ENCODE results near the gene NEDD8. TPM values are rescaled to one million over a fixed set of nuclear protein-coding genes. Genes with fewer than 3 reads are reported as not detected.

NEDD8 gene
- total and polyA plus RNA-seq, 3 donors from 2014 or later: 94.6 to 180 (median 110) TPM

DNA sequence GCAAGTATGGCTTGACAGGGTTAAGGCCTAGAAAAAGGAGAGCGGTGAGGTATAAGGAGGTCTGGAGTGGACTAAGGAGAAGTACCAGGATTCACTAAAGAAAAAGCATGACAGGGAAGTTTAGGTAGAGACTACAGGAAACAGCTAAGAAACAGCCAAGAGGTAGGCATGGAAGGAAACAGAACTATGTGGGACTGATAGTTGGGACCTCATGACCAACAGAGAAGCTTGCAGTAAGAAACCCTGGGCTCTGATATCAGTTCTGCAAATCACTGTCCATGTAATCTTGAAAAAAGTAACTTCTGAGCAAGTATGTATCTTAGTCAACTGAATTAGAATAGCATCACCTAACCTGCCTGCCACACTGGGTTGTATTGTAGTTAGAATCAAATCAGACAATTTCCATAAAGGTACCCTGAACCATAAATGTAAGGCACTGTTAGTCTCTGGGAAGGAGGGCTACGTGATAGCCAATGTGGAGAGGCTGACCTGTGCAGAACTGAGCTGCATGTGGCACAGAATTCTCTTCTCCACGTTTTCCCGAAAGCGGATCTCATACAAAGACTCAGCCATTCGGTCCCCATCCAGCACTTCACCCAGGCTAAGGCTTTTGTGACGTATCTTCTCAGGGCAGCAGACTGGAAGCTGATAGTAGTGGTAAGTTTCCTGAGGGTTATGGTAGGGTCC is 37.8 kb downstream of the NEDD8 start:
- Histone ChIP-seq H3K27ac (peak overlapping the region; percentile 96 to 98), H3K4me1 (peaks cover 12% of the 10 kb centered on the region)
- WGBS, 2 donors: 57 to 59% methylated on average over 7 of the region's 7 CpGs

DNA sequence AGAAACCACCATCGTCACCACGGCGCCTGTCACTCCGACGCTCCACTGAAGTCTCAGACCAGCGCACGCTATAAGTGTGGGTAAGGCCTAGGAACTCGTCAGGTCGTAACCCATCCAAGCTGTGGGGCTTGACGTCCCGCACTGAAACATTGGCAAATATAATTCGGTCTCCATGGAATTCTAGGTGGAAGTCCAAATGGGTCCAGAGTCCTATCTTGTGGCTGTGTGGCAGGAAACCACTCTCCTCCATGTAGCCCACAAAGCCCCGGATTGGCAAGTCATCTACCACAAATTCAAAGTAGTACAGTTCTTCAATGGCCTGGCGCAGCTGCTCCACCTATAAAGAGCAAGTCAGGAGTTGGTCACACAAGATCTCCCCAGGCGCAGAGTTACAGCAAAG is 39.2 kb downstream of the NEDD8 start:
- no peak for DNase-seq
- Histone ChIP-seq H3K4me3 (no peak overlapping the region), H3K27me3 (no peaks in the 10 kb centered on the region), H3K36me3 (ENCODE audit: low read depth, missing control alignments) (no peaks in the 10 kb centered on the region), H3K4me1 (peaks cover 15% of the 10 kb centered on the region), H3K27ac (no peak overlapping the region), H3K9me3 (no peaks in the 10 kb centered on the region)
- intact Hi-C loops (cut with DNase I; ENCODE audit: low total_unique reads): no loop called here
- 91 to 96% methylated on average over 12 to 15 of the region's 15 CpGs for WGBS, 2 donors
- TF ChIP-seq POLR2A (IDR thresholded peaks at IDR 0.05): no peak
- TF ChIP-seq CTCF (IDR thresholded peaks at IDR 0.05): no peak

More for the DNA sequence above, 37.8 kb downstream of the NEDD8 start:
- DNase-seq: no peak
- Histone ChIP-seq H3K27me3 (no peaks in the 10 kb centered on the region), H3K9me3 (no peaks in the 10 kb centered on the region), H3K4me3 (peak overlapping the region; percentile 72 to 98), H3K36me3 (ENCODE audit: low read depth, missing control alignments) (no peaks in the 10 kb centered on the region)
- no peak for TF ChIP-seq POLR2A (IDR thresholded peaks at IDR 0.05)
- TF ChIP-seq CTCF (IDR thresholded peaks at IDR 0.05): no peak
- intact Hi-C loops (cut with DNase I; ENCODE audit: low total_unique reads): no loop called here

DNA sequence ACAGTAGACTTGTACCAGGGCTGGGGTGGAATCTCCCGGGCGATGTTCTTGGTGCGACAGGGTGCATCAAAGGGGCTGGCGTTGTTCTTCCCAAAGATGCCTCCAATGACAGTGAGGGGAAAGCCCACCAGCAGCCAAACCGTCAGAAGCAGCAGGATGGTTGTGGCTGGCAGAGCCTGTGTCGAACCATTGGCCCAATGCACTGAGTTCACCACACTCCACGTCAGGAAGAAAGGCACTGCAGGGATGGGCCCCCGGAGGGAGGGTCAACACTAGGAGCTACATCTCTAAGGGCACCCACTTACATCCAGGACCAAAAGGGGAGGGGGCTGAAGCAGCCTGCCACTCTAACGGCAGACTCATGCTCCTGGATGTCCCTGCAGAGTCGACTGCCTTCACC is 41.8 kb downstream of the NEDD8 start:
- no peak for DNase-seq
- H3K36me3 ChIP-seq (ENCODE audit: low read depth, missing control alignments): no peaks in the 10 kb centered on the region
- H3K4me3 ChIP-seq: no peak overlapping the region
- no peaks in the 10 kb centered on the region for H3K9me3 ChIP-seq
- peaks cover 14% of the 10 kb centered on the region for H3K4me1 ChIP-seq
- no peaks in the 10 kb centered on the region for H3K27me3 ChIP-seq
- TF ChIP-seq POLR2A (IDR thresholded peaks at IDR 0.05) (no peak), CTCF (IDR thresholded peaks at IDR 0.05) (no peak)
- H3K27ac ChIP-seq: no peak overlapping the region
- 88 to 94% methylated on average over 6 to 10 of the region's 10 CpGs for WGBS, 2 donors
- intact Hi-C loops (cut with DNase I; ENCODE audit: low total_unique reads): no loop called here

- 88 to 92% methylated on average over 9 of the region's 9 CpGs for WGBS, 2 donors
- H3K4me1 ChIP-seq: peaks cover 10% of the 10 kb centered on the region
- no peaks in the 10 kb centered on the region for H3K27me3 ChIP-seq
- H3K9me3 ChIP-seq: no peaks in the 10 kb centered on the region
- H3K36me3 ChIP-seq (ENCODE audit: low read depth, missing control alignments): no peaks in the 10 kb centered on the region
- no peak overlapping the region for H3K4me3 ChIP-seq
- DNase-seq: no peak
- TF ChIP-seq POLR2A (IDR thresholded peaks at IDR 0.05) (no peak), CTCF (IDR thresholded peaks at IDR 0.05) (no peak)
- H3K27ac ChIP-seq: no peak overlapping the region
- intact Hi-C loops (cut with DNase I; ENCODE audit: low total_unique reads): no loop called here
Observed at GRCh38 chr14:24189460-24189859, 42.7 kb downstream of the NEDD8 start.

GRCh38 chr14:24189059-24189375 is 43.1 kb downstream of the NEDD8 start:
- Histone ChIP-seq H3K4me3 (peak overlapping the region in 1 of 2 donors; percentile 76), H3K27me3 (no peaks in the 10 kb centered on the region), H3K4me1 (peaks cover 9% of the 10 kb centered on the region), H3K9me3 (no peaks in the 10 kb centered on the region), H3K36me3 (ENCODE audit: low read depth, missing control alignments) (no peaks in the 10 kb centered on the region), H3K27ac (peak overlapping the region in 1 of 2 donors; percentile 52)
- intact Hi-C loops (cut with DNase I; ENCODE audit: low total_unique reads): no loop called here
- 0 to 3% methylated on average over 3 of the region's 3 CpGs for WGBS, 2 donors
- DNase-seq: no peak
- no peak for TF ChIP-seq POLR2A (IDR thresholded peaks at IDR 0.05)
- no peak for TF ChIP-seq CTCF (IDR thresholded peaks at IDR 0.05)

All from testis (tissue), 3 donors.